Endothelial cell of umbilical vein (primary cell): Measurements from ENCODE around the gene NOTCH2. TPM values are rescaled to one million over a fixed set of nuclear protein-coding genes. Genes with fewer than 3 reads are reported as not detected.

Experiments
- BruUV-seq: library from RNA; stranded (reverse); fragments of 400-500 nt; replicated peaks from 2 replicates; lab custom pipeline; 2021; lab: Mats Ljungman, UMichigan
- CTCF ChIA-PET: fragments of 300-600, 350-600 bp; sonication (Branson Sonifier 250); formaldehyde crosslinking; loops from one replicate; lab custom pipeline; 2021; ENCODE audit warnings: antibody characterized with exemption, inconsistent platforms; lab: Charles Lee
- POLR2A ChIA-PET: fragments of 300-600, 350-600 bp; sonication (Branson Sonifier 250); formaldehyde crosslinking; loops from one replicate; lab custom pipeline; 2021; ENCODE audit warnings: antibody characterized with exemption, inconsistent platforms; lab: Charles Lee
- DNase-seq: peaks from one replicate; pipeline ENCODE4 v3.0.0-alpha.2; 2011; ENCODE audit warnings: low read depth, low spot score
- FAIRE-seq: peaks from 2 replicates; lab custom pipeline; 2011; peaks lifted over from hg19 to GRCh38; lab: Jason Lieb, UNC
- H2AFZ ChIP-seq: 2 replicates; pipeline ENCODE4 v1.6.0; 2012; ENCODE audit warnings: low read depth, low read length, control low read depth, inconsistent platforms
- H3K27ac ChIP-seq: 2 replicates; pipeline ENCODE4 v1.5.1; 2011; ENCODE audit warnings: low read depth, mild to moderate bottlenecking, control low read depth, low read length, moderate library complexity; ENCODE audit not compliant: insufficient read depth
- H3K27me3 ChIP-seq, 2 experiments: 2 replicates each; pipeline versions ENCODE4 v1.6.0 to v1.6.1; 2011; ENCODE audit warnings: low read length in 2 of 2, mixed read lengths in 1 of 2; ENCODE audit not compliant: control insufficient read depth in 2 of 2, insufficient read depth in 2 of 2
- H3K36me3 ChIP-seq, 2 experiments: 2 replicates in 1 of 2; 3 replicates in 1 of 2; pipeline ENCODE4 v1.5.1; 2011; ENCODE audit warnings: low read length in 2 of 2, mild to moderate bottlenecking in 1 of 2, moderate library complexity in 1 of 2; ENCODE audit not compliant: control insufficient read depth in 2 of 2, insufficient read depth in 2 of 2; ENCODE audit errors: extremely low read depth in 1 of 2
- H3K4me1 ChIP-seq: 3 replicates; pipeline ENCODE4 v1.5.1; 2011; ENCODE audit warnings: mild to moderate bottlenecking, low read length; ENCODE audit not compliant: control insufficient read depth, insufficient read depth; ENCODE audit errors: extremely low read depth
- H3K4me2 ChIP-seq: 2 replicates; pipeline ENCODE4 v1.6.1; 2011; ENCODE audit warnings: low read length, control low read depth, mixed read lengths; ENCODE audit not compliant: insufficient read depth
- H3K4me3 ChIP-seq, 3 experiments: fragments of 200-600 bp in 1 of 3; sonication (generic), shearing (Covaris generic) in 1 of 3; replicated peaks in 1 of 3; 2 replicates each; pipeline ENCODE4 v1.5.1; 2011 to 2016; ENCODE audit warnings: control low read depth in 3 of 3, low read length in 3 of 3, mild to moderate bottlenecking in 2 of 3, inconsistent platforms in 1 of 3, low read depth in 1 of 3, moderate library complexity in 1 of 3; ENCODE audit not compliant: insufficient read depth in 1 of 3
- H3K79me2 ChIP-seq: 2 replicates; pipeline ENCODE4 v1.6.0; 2012; ENCODE audit warnings: low read length, inconsistent platforms; ENCODE audit not compliant: control insufficient read depth, insufficient read depth
- H3K9ac ChIP-seq: replicated peaks from 2 replicates; pipeline ENCODE3; 2011; ENCODE audit warnings: low read length, control low read depth; ENCODE audit not compliant: insufficient read depth; ENCODE audit errors: extremely low read depth
- H3K9me1 ChIP-seq: replicated peaks from 3 replicates; pipeline ENCODE4 v1.6.0; 2011; ENCODE audit warnings: mild to moderate bottlenecking, low read length; ENCODE audit not compliant: control insufficient read depth, insufficient read depth; ENCODE audit errors: extremely low read depth
- H3K9me3 ChIP-seq: replicated peaks from 2 replicates; pipeline ENCODE4 v1.5.1; 2012; ENCODE audit warnings: low read length, inconsistent platforms; ENCODE audit not compliant: control insufficient read depth, insufficient read depth
- H4K20me1 ChIP-seq: replicated peaks from 2 replicates; pipeline ENCODE3; 2011; ENCODE audit warnings: mild to moderate bottlenecking, low read length; ENCODE audit not compliant: control insufficient read depth, insufficient read depth; ENCODE audit errors: extremely low read depth
- CTCF ChIP-seq, 2 donors: IDR thresholded peaks; 1 replicate in 1 of 2; 2 replicates in 1 of 2; pipeline ENCODE4 v1.5.1; 2011; ENCODE audit warnings: low read length in 2 of 2, mild to moderate bottlenecking in 2 of 2, moderate library complexity in 2 of 2, control low read depth in 1 of 2, inconsistent platforms in 1 of 2, low read depth in 1 of 2; ENCODE audit not compliant: insufficient read depth in 1 of 2; ENCODE audit errors: extremely low read depth in 1 of 2
- FOS ChIP-seq: IDR thresholded peaks from 2 replicates; pipeline ENCODE4 v1.6.1; 2011; ENCODE audit warnings: mild to moderate bottlenecking, low read length, moderate library complexity, borderline replicate concordance; ENCODE audit not compliant: insufficient read depth
- JUN ChIP-seq: IDR thresholded peaks from 2 replicates; pipeline ENCODE4 v1.6.1; 2011; ENCODE audit warnings: borderline replicate concordance, low read depth; ENCODE audit not compliant: insufficient read length, insufficient read depth
- MYC ChIP-seq: IDR thresholded peaks from one replicate; pipeline ENCODE4 v1.6.1; 2011; ENCODE audit warnings: mild to moderate bottlenecking, low read depth, low read length
- POLR2AphosphoS5 ChIP-seq: IDR thresholded peaks from 2 replicates; pipeline ENCODE4 v1.6.1; 2012; ENCODE audit warnings: low read depth, mild to moderate bottlenecking, control low read depth, low read length, moderate library complexity; ENCODE audit not compliant: insufficient read depth
- dilution Hi-C: fragments of 300-500 bp; cut with MboI; formaldehyde crosslinking; loops from one replicate; pipeline ENCODE4 v1.15.0; 2019; ENCODE audit warnings: low sequenced_read_pairs; ENCODE audit not compliant: extremely low pct_ligation_motif_present
- intact Hi-C: fragments of 100-400 bp; cut with micrococcal nuclease; formaldehyde crosslinking; loops from one replicate; pipeline ENCODE4 v1.10.0; 2022
- polyA plus RNA-seq, 4 experiments: library from polyadenylated mRNA; depleted of rRNA in 3 of 4; stranded (reverse) in 3 of 4; unstranded in 1 of 4; fragments of >200 nt; gene quantifications; 2 replicates each; pipeline versions ENCODE4 v1.2.1 to v1.2.3, GENCODE V29; 2011 to 2012; ENCODE audit warnings: missing spikeins in 1 of 4
- total RNA-seq: library from RNA; stranded (reverse); gene quantifications from 2 replicates; pipeline ENCODE4 v1.2.3, GENCODE V29; 2021

NOTCH2 gene
- total and polyA plus RNA-seq, 2 donors (not counting 3 experiments of a cell fraction or from before 2014, with no cell fraction given): 14.3 to 49.1 TPM

GRCh38 chr1:119974013-119974412, 95.4 kb downstream of the NOTCH2 start:
- DNase-seq (no peak), FAIRE-seq (no peak)
- no peak overlapping the region for H3K27ac ChIP-seq
- no TSS peak for BruUV-seq
- intact Hi-C loops: no loop called here
- no peaks in the 10 kb centered on the region for H3K9me1 ChIP-seq
- no peak overlapping the region for H3K9ac ChIP-seq
- ChIA-PET CTCF (interaction anchor here (1.0 kb wide), 1 partner anchor 9 kb away, joined by 5 read pairs; no protein-coding TSS in a partner anchor), POLR2A (no interaction called here)
- no peaks in the 10 kb centered on the region for H3K27me3 ChIP-seq
- no peaks in the 10 kb centered on the region for H3K36me3 ChIP-seq
- no peak overlapping the region for H3K4me2 ChIP-seq
- TF ChIP-seq MYC (no peak), FOS (no peak), CTCF (IDR thresholded peaks at IDR 0.05; ENCODE audit: extremely low read depth in 1 of 2, insufficient read depth in 1 of 2, low read depth in 1 of 2, low read length in 2 of 2) (no peak)
- H3K4me3 ChIP-seq: no peak overlapping the region
- dilution Hi-C loops: no loop called here
- no peaks in the 10 kb centered on the region for H3K9me3 ChIP-seq
- no peaks in the 10 kb centered on the region for H4K20me1 ChIP-seq
- no peak overlapping the region for H2AFZ ChIP-seq
- H3K79me2 ChIP-seq: peaks cover 3% of the 10 kb centered on the region
- H3K4me1 ChIP-seq: no peaks in the 10 kb centered on the region

- no TSS peak for BruUV-seq
- FAIRE-seq: no peak
Observed at GRCh38 chr1:119971710-119972570, 97.5 kb downstream of the NOTCH2 start.

More at GRCh38 chr1:119971710-119972570, 97.5 kb downstream of the NOTCH2 start:
- Histone ChIP-seq H3K4me3 (no peak overlapping the region), H3K27me3 (no peaks in the 10 kb centered on the region), H3K9me3 (no peaks in the 10 kb centered on the region), H4K20me1 (no peaks in the 10 kb centered on the region), H3K36me3 (peaks cover 0 to 3% of the 10 kb centered on the region in 2 experiments), H2AFZ (no peak overlapping the region), H3K79me2 (no peaks in the 10 kb centered on the region), H3K9me1 (no peaks in the 10 kb centered on the region), H3K27ac (no peak overlapping the region), H3K9ac (no peak overlapping the region), H3K4me1 (no peaks in the 10 kb centered on the region), H3K4me2 (no peak overlapping the region)
- dilution Hi-C loops: no loop called here
- no peak for TF ChIP-seq POLR2AphosphoS5
- TF ChIP-seq JUN: peak; percentile 5
- intact Hi-C loops: no loop called here
- no peak for DNase-seq
- ChIA-PET POLR2A (no interaction called here), CTCF (no interaction called here)
